SU-DHL-6 (cell line): ENCODE results near the gene HIBADH.

ENCODE experiments used
- H2AFZ ChIP-seq: fragments of 200-600 bp; sonication (generic); 2 replicates; pipeline ENCODE4 v1.6.1; 2014; ENCODE audit warnings: low read depth, mild to moderate bottlenecking, moderate library complexity, mixed read lengths, antibody characterized with exemption, low read length; ENCODE audit not compliant: severe bottlenecking
- H3F3A ChIP-seq: fragments of 200-600 bp; shearing (Covaris generic); 2 replicates; pipeline ENCODE4 v1.6.0; 2016; ENCODE audit warnings: antibody characterized with exemption, mild to moderate bottlenecking; ENCODE audit not compliant: insufficient read depth
- H3K27ac ChIP-seq: fragments of 200-600 bp; sonication (generic); 2 replicates; pipeline ENCODE4 v1.5.1; 2016; ENCODE audit warnings: low read depth, mild to moderate bottlenecking, low read length, moderate library complexity, mixed read lengths
- H3K27me3 ChIP-seq: fragments of 200-600 bp; sonication (generic), shearing (Covaris generic); 2 replicates; pipeline ENCODE4 v1.6.0; 2014; ENCODE audit warnings: mild to moderate bottlenecking, low read length
- H3K36me3 ChIP-seq: fragments of 200-600 bp; sonication (generic); 2 replicates; pipeline ENCODE4 v1.6.1; 2014; ENCODE audit warnings: mild to moderate bottlenecking, low read length, mixed read lengths
- H3K4me2 ChIP-seq: fragments of 300-600, 200-600 bp; shearing (Covaris generic), sonication (generic); 2 replicates; pipeline ENCODE4 v1.6.0; 2014; ENCODE audit warnings: low read length, low read depth, mild to moderate bottlenecking; ENCODE audit not compliant: poor library complexity, severe bottlenecking
- H3K4me3 ChIP-seq: fragments of 200-600 bp; sonication (generic); 2 replicates; pipeline ENCODE4 v1.5.1; 2014; ENCODE audit warnings: antibody characterized with exemption, low read length, mild to moderate bottlenecking, mixed read lengths; ENCODE audit not compliant: insufficient read depth, poor library complexity, severe bottlenecking
- H3K79me2 ChIP-seq: fragments of 200-600 bp; sonication (generic); 2 replicates; pipeline ENCODE4 v1.6.1; 2014; ENCODE audit warnings: mild to moderate bottlenecking, low read length, moderate library complexity; ENCODE audit not compliant: insufficient read depth
- H3K9ac ChIP-seq: fragments of 200-600 bp; sonication (generic); 2 replicates; pipeline ENCODE4 v1.7.0; 2014; ENCODE audit warnings: mild to moderate bottlenecking, low read length
- H3K9me2 ChIP-seq: fragments of 200-600 bp; sonication (generic); replicated peaks from 2 replicates; pipeline ENCODE4 v1.6.1; 2014; ENCODE audit warnings: low read length; ENCODE audit not compliant: insufficient read depth
- H3K9me3 ChIP-seq: fragments of 200-600 bp; sonication (generic); 2 replicates; pipeline ENCODE4 v1.6.1; 2014; ENCODE audit warnings: low read length, mixed read lengths; ENCODE audit not compliant: insufficient read depth
- H4K20me1 ChIP-seq: fragments of 200-600 bp; sonication (generic); 2 replicates; pipeline ENCODE4 v1.6.1; 2014; ENCODE audit warnings: low read depth, mild to moderate bottlenecking, antibody characterized with exemption, low read length, moderate library complexity, mixed read lengths
- CTCF ChIP-seq: fragments of 200-600 bp; sonication (generic); IDR thresholded peaks from one replicate; pipeline ENCODE4 v1.5.1; 2017; ENCODE audit warnings: antibody characterized with exemption, mild to moderate bottlenecking, low read length, moderate library complexity; ENCODE audit not compliant: insufficient read depth, poor library complexity, severe bottlenecking
- EZH2phosphoT487 ChIP-seq: fragments of 200-600 bp; sonication (generic), shearing (Covaris generic); conservative IDR thresholded peaks from 2 replicates; pipeline ENCODE4 v1.6.1; 2018; ENCODE audit warnings: mild to moderate bottlenecking, antibody characterized with exemption, low read length, moderate library complexity, mixed read lengths

HIBADH gene

DNA sequence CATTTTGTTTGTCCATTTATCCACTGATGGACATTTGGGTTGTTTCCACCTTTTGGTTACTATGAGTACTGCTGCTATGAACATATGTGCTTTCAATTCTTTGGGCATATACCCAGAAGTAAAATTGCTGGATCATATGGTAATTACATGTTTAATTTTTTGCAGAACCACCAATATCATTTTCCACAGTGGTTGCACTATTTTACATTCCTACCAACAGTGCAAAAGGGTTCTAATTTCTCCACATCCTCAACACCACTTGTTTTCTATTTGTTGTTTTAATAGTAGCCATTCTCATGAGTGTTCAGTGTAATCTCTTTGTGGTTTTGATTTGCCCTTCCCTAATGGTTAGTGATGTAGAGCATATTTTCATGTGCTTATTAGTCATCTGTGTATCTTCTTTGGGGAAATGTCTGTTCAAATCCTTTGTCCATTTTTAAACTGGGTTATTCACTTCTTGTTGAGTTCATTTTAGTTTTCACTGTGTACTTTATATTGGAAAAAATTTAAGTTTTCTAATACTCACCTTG, 101.9 kb downstream of the HIBADH start:
- H3K9me2 ChIP-seq = no peaks in the 10 kb centered on the region
- no peaks in the 10 kb centered on the region for H3F3A ChIP-seq
- H3K9me3 ChIP-seq = no peaks in the 10 kb centered on the region
- no peaks in the 10 kb centered on the region for H3K27me3 ChIP-seq
- no peak overlapping the region for H3K4me3 ChIP-seq
- no peak overlapping the region for H3K4me2 ChIP-seq
- H3K27ac ChIP-seq = no peak overlapping the region
- H2AFZ ChIP-seq = no peak overlapping the region
- H3K9ac ChIP-seq = no peak overlapping the region
- no peaks in the 10 kb centered on the region for H3K36me3 ChIP-seq
- no peaks in the 10 kb centered on the region for H4K20me1 ChIP-seq
- H3K79me2 ChIP-seq = no peaks in the 10 kb centered on the region
- TF ChIP-seq EZH2phosphoT487 = no peak
- no peak for TF ChIP-seq CTCF

GRCh38 chr7:27555670-27556069, 107.0 kb downstream of the HIBADH start:
- Histone ChIP-seq H3K79me2 (no peaks in the 10 kb centered on the region), H3K4me3 (no peak overlapping the region), H3K36me3 (no peaks in the 10 kb centered on the region), H3K27me3 (no peaks in the 10 kb centered on the region), H2AFZ (no peak overlapping the region), H3K9me3 (no peaks in the 10 kb centered on the region), H3K9me2 (no peaks in the 10 kb centered on the region), H3K4me2 (no peak overlapping the region), H3K27ac (no peak overlapping the region), H4K20me1 (no peaks in the 10 kb centered on the region), H3F3A (no peaks in the 10 kb centered on the region), H3K9ac (no peak overlapping the region)
- TF ChIP-seq CTCF (no peak), EZH2phosphoT487 (no peak)

- no peak overlapping the region for H3K27ac ChIP-seq
- H4K20me1 ChIP-seq = no peaks in the 10 kb centered on the region
- H3F3A ChIP-seq = no peaks in the 10 kb centered on the region
- no peak for TF ChIP-seq CTCF
- no peak for TF ChIP-seq EZH2phosphoT487
- no peak overlapping the region for H3K4me3 ChIP-seq
- no peaks in the 10 kb centered on the region for H3K27me3 ChIP-seq
- no peaks in the 10 kb centered on the region for H3K9me2 ChIP-seq
- no peaks in the 10 kb centered on the region for H3K79me2 ChIP-seq
- no peak overlapping the region for H2AFZ ChIP-seq
- H3K4me2 ChIP-seq = no peak overlapping the region
- H3K36me3 ChIP-seq = no peaks in the 10 kb centered on the region
- H3K9me3 ChIP-seq = no peaks in the 10 kb centered on the region
- H3K9ac ChIP-seq = no peak overlapping the region
Measured at GRCh38 chr7:27554826-27555225, 107.9 kb downstream of the HIBADH start.

- H3K36me3 ChIP-seq = no peaks in the 10 kb centered on the region
- no peak for TF ChIP-seq CTCF
- TF ChIP-seq EZH2phosphoT487 = no peak
- H3K27me3 ChIP-seq = no peaks in the 10 kb centered on the region
- H3K27ac ChIP-seq = no peak overlapping the region
- H3K9me3 ChIP-seq = no peaks in the 10 kb centered on the region
- H3K9me2 ChIP-seq = no peaks in the 10 kb centered on the region
- no peaks in the 10 kb centered on the region for H4K20me1 ChIP-seq
- no peak overlapping the region for H3K9ac ChIP-seq
- no peaks in the 10 kb centered on the region for H3K79me2 ChIP-seq
- H3K4me2 ChIP-seq = no peak overlapping the region
- H2AFZ ChIP-seq = no peak overlapping the region
- H3K4me3 ChIP-seq = no peak overlapping the region
- no peaks in the 10 kb centered on the region for H3F3A ChIP-seq
Measured at GRCh38 chr7:27553273-27553672, 109.4 kb downstream of the HIBADH start.
